Thyroid gland (tissue), 4 donors: ENCODE measurements around the gene ZBED4.

Experiments used
- CTCF ChIP-seq, 6 experiments: fragments of 200-600 bp in 3 of 6; fragments of 450-650 bp in 3 of 6; sonication (generic) in 3 of 6; IDR thresholded peaks; one replicate each; pipeline ENCODE4 v1.5.1; 2016 to 2019; ENCODE audit warnings: antibody characterized with exemption in 6 of 6, mild to moderate bottlenecking in 2 of 6, inconsistent platforms in 1 of 6, moderate library complexity in 1 of 6
- POLR2A ChIP-seq, 2 donors: fragments of 450-650 bp; IDR thresholded peaks; one replicate each; pipeline ENCODE4 v1.6.1; 2017; ENCODE audit warnings: antibody characterized with exemption in 2 of 2, mild to moderate bottlenecking in 2 of 2, moderate library complexity in 1 of 2

- TF ChIP-seq CTCF (IDR thresholded peaks at IDR 0.05) (no peak), POLR2A (IDR thresholded peaks at IDR 0.05) (no peak)
These were observed 38.0 kb upstream of the ZBED4 start for GRCh38 chr22:49815641-49816091.
